CD4-positive, alpha-beta T cell treated with Interleukin-6 for 4 hours (primary cell): Measurements from ENCODE around the gene GRK1.

ENCODE experiments used
- DNase-seq: peaks from one replicate; pipeline ENCODE4 v3.0.0-alpha.2; 2020; ENCODE audit warnings: mixed read lengths

GRK1 gene

GRCh38 chr13:113730831-113731191, 63.8 kb downstream of the GRK1 start:
- DNase-seq: no peak

GRCh38 chr13:113731192-113732175, 64.5 kb downstream of the GRK1 start:
- DNase-seq: no peak

DNA sequence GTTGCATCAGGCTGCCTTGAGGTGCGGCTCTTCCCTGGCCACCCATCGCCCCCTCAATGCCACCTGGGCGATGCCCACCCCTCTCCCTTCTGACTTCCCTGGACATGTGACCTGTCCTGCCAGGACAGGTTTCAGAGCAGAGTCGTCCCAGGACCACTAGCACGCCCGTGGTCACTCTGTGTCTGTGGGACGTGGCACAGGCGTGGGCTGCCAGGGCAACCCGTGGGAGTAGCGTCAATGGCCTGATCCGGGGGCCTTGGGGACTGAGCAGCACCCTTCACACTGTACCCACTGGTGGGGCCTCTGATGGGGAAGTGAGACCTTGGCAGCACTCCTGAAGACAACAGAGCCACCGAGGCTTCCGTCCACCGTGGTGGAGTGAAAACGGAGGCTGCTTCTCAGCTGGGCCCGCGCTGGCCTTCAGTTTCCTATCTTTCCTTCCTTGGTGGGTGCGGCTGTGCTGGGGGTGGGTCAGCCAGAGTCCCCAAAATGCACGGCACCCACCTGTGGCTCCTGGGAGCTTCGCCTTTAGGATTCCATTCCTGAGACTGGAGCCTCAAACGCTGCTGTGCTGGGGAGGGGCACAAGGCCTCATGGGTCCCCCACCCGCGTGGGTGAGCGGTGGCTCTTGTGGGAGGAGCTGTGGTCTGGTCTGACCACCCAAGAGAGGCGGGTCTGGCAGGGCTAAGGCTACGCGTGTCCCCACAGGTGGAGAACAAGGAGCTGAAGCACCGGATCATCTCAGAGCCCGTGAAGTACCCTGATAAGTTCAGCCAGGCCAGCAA, 65.3 kb downstream of the GRK1 start:
- no peak for DNase-seq

DNA sequence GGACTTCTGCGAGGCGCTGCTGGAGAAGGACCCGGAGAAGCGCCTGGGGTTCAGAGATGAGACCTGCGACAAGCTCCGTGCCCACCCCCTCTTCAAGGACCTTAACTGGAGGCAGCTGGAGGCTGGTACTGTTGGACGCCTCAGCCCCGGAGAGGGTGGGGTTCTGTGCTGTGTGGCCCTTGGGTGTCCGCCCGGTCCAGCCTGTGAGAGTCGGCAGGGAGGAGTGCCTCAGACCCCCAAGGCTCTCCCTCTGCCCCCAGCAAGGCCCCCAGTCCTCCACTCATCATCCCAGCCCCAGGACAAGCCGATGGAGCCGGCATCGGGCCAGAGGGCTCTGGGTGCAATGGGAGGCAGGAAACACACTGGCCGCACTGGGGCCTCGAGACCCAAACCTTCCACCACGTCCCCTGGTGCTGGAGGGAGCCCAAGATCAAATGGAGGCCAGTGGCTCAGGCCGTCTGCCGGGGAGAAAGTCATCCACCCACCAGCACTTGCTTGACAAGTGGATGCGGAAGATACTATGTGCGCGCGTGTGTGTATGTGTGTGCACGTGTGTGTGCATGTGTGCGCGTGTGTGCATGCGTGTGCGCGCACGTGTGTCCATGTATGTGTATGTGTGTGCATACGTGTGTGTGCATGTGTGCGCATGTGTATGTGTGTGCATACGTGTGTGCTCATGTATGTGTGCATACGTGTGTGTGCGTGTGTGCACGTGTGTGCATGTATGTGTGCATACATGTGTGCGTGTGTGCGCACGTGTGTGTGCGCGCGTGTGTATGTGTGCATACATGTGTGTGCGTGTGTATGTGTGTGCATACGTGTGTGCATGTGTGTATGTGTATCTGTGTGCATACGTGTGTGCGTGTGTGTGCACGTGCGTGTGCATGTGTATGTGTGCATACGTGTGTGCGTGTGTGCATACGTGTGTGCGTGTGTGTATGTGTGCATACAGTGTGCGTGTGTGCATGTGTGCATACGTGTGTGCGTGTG, 66.2 kb downstream of the GRK1 start:
- DNase-seq: no peak

GRCh38 chr13:113734099-113734825, 67.2 kb downstream of the GRK1 start:
- DNase-seq: no peak

GRCh38 chr13:113734826-113735125, 67.8 kb downstream of the GRK1 start:
- DNase-seq: no peak

- no peak for DNase-seq
Measured at GRCh38 chr13:113735194-113735593, 68.2 kb downstream of the GRK1 start.

- no peak for DNase-seq
Measured at GRCh38 chr13:113735750-113736149, 68.7 kb downstream of the GRK1 start.

DNA sequence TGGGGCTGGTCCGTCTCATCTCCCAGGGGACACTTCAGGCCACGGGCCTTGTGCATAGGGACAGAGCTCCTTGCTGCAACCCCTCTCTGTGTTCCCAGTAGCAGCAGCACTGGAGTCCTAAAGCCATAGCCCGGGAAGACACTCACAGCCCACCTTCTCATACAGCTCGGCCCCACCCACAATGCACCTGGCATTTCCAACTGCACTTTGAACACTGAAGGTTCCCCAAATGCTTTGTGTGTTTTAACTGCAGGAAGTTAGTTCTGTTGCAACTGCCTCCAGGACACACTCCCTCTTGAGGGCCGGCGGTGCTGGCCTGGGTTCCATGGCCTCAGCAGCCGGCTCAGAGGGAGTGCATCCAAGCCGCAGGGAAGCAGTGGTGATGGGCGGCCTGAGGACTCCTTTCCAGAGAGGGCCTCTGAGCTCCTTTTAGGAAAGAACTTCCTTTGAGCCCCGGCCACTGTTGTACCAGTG, 69.3 kb downstream of the GRK1 start:
- no peak for DNase-seq

GRCh38 chr13:113737803-113738202, 70.8 kb downstream of the GRK1 start:
- no peak for DNase-seq

GRCh38 chr13:113739527-113740285, 72.7 kb downstream of the GRK1 start:
- DNase-seq: no peak

DNA sequence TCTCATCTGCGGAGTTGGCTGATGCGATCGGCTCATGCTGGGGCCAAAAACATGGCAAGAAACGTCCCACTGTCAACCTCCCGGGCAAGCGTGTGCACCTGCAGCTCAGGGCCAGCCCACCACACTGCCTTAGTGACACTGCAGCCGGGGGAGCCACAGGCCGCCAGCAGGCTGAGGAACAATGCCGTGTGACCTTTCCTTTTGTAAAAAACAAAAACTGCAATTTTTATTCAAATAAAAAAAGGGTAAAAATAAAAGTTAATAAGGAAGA, 73.2 kb downstream of the GRK1 start:
- DNase-seq: no peak

GRCh38 chr13:113740661-113741060, 73.6 kb downstream of the GRK1 start:
- DNase-seq: no peak

- DNase-seq: peak; percentile 37
Measured at GRCh38 chr13:113741191-113741668, 74.2 kb downstream of the GRK1 start.

DNA sequence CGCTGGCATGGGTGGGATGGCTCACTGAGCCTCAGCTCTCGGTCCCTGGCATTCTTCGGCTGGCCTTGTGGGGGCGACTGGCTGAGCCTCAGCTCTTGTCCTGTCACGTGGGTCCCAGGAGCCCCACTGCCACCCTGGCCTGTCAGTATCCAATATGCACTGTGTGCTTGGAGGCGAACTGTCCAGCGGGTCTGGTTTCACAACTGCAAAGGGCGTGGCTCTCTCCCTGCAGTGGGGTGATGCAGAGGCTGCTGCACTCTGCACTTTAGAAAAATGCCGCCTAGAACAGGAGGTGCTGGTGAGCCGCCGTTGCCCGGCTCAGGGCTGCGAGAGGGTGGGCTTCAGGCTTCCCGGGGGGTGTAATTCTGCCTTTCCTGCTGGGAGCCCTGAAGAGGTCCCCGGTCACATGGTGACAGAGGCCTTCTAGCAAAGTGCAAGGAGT, 75.0 kb downstream of the GRK1 start:
- DNase-seq: peak; percentile 34

- DNase-seq: no peak
Measured at GRCh38 chr13:113742445-113743120, 75.6 kb downstream of the GRK1 start.

DNA sequence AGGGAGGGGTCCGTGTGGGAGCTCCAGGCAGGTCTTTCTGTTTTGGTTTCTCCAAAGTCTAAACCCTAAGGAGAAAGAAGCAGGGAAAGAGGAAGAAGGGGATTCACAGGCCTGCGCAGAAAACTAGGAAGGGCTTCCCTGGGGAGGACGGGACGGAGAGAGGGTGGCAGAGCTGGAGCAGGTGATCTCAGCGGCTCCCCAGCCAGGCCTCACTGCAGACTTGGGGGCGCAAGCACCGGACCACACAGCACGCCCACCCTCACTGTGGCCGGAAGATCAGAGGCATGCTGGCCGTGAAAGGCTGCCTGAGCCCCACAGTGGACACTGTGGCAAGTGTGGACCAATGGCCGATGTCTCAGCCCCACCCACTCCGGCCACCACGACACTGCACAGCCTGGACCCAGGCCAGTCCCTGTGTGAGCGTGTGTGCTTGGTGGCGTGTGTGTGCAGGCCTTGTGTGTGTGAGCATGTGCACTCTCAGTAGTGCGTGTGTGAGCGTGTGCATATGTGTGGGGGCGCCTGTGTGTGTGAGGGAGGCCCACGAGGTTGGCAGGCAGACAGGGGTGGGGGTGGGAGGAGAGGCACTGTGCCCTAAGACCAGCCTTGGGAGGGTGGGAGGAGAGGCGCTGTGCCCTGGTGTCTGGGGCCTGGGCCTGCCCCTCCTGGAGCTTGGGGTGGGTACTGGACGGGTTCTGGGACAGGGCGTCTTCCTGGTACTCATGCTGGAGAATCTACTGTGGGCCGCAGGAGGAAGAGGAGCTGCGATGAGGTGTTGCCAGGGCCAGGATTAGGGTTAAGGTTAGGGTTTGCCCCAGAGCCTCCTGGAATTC, 76.6 kb downstream of the GRK1 start:
- no peak for DNase-seq

- no peak for DNase-seq
Measured at GRCh38 chr13:113744197-113745000, 77.4 kb downstream of the GRK1 start.

DNA sequence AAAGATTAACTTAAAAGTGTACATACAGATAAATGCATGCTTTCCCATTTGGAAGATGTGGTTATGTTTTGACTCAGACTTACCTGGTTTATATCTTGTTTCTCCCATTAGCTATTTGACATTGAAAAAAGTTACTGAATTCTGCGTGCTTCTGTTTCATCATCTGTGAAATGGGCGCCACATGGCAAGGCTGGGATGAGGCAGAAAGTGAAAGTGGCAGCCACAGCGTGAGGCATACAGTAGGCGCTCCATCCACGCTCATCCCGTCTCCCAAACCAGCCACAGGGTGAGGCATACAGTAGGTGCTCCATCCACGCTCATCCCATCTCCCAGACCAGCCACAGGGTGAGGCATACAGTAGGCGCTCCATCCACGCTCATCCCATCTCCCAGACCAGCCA, 78.0 kb downstream of the GRK1 start:
- no peak for DNase-seq
